ENCODE measurements around the gene LCNL1. TPM values are rescaled to one million over a fixed set of nuclear protein-coding genes. Genes with fewer than 3 reads are reported as not detected.

The LCNL1 gene
- total RNA-seq, 2 donors from 2014 or later: 0.41 to 22.5 TPM

DNA sequence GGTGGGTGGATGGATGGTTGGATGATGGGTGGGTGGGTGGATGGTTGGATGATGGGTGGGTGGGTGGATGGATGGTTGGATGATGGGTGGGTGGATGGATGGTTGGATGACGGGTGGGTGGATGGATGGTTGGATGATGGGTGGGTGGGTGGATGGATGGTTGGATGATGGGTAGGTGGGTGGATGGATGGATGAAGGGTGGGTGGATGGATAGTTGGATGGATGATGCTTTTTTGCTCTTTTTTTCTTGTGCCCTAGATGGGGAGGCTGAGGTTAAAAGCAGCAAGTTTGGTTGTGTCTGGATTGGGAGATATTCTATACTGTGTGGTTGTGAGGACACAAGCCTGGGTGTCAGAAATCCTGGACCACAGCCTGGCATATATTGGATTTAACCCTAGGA, 25.3 kb upstream of the LCNL1 start:
- no peak for DNase-seq (ENCODE audit: low spot score)
- intact Hi-C loops (cut with DNase I): no loop called here
- Histone ChIP-seq H3K4me1 (replicated peaks) (peaks cover 9% of the 10 kb centered on the region), H3K27me3 (replicated peaks; ENCODE audit: insufficient read depth) (no peaks in the 10 kb centered on the region), H3K9me3 (no peaks in the 10 kb centered on the region), H3K27ac (no peak overlapping the region), H3K36me3 (no peaks in the 10 kb centered on the region), H3K4me3 (no peak overlapping the region)
- 94% methylated on average over 1 of the region's 1 CpG for WGBS
- no peak for TF ChIP-seq POLR2A (IDR thresholded peaks at IDR 0.05)
- no peak for TF ChIP-seq POLR2AphosphoS5 (IDR thresholded peaks at IDR 0.05)
- TF ChIP-seq, protein P1, sequence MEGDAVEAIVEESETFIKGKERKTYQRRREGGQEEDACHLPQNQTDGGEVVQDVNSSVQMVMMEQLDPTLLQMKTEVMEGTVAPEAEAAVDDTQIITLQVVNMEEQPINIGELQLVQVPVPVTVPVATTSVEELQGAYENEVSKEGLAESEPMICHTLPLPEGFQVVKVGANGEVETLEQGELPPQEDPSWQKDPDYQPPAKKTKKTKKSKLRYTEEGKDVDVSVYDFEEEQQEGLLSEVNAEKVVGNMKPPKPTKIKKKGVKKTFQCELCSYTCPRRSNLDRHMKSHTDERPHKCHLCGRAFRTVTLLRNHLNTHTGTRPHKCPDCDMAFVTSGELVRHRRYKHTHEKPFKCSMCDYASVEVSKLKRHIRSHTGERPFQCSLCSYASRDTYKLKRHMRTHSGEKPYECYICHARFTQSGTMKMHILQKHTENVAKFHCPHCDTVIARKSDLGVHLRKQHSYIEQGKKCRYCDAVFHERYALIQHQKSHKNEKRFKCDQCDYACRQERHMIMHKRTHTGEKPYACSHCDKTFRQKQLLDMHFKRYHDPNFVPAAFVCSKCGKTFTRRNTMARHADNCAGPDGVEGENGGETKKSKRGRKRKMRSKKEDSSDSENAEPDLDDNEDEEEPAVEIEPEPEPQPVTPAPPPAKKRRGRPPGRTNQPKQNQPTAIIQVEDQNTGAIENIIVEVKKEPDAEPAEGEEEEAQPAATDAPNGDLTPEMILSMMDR (IDR thresholded peaks at IDR 0.05): no peak

DNA sequence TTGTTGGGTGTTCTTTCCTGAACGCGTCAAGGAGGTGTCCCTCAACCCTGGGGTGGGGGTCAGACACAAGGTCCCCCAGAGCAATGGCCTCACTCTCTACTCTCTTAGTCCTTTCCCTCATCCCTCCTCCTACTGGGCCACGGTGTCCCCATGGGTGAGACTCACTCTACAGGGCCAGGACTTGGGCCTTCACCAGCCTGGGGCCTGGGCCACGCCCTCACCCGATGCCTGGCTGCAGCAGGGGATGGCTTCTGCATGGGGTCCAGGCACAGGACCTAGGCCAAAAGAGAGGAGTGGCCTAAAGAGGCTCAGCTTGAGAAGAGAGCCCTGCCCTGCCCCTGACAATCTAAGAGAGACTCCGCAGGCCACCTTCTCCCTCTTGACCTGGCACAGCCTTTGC, 24.9 kb upstream of the LCNL1 start:
- TF ChIP-seq POLR2AphosphoS5 (IDR thresholded peaks at IDR 0.05): no peak
- TF ChIP-seq POLR2A (IDR thresholded peaks at IDR 0.05): no peak
- TF ChIP-seq, protein P1 (IDR thresholded peaks at IDR 0.05): no peak
- H3K4me1 ChIP-seq (replicated peaks): peaks cover 9% of the 10 kb centered on the region
- no peak overlapping the region for H3K27ac ChIP-seq
- H3K9me3 ChIP-seq: no peaks in the 10 kb centered on the region
- intact Hi-C loops (cut with DNase I): no loop called here
- H3K36me3 ChIP-seq: no peaks in the 10 kb centered on the region
- whole genome bisulfite sequencing: 94% methylated on average over 6 of the region's 6 CpGs
- H3K4me3 ChIP-seq: no peak overlapping the region
- H3K27me3 ChIP-seq (replicated peaks; ENCODE audit: insufficient read depth): no peaks in the 10 kb centered on the region
- no peak for DNase-seq (ENCODE audit: low spot score)

DNA sequence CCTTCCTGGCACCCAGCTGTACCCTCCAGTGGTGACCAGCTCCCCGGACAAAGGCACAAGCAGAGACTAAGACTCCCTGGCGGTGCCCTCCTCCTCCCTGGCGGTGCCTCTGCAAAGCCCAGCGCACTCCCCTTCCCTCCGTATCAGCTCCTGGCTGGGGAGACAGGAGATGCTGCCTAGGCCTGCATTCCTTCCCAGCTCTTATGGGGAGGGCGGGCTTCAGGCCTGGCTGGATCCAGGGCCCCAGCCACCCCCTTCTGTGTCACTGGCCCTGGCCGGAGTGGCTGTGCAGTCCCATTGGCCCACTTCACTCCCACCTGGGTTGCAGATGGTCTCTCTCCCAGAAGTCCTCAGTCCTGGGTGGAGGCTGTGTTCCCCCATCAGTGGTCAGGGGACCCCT, 24.3 kb upstream of the LCNL1 start:
- DNase-seq (ENCODE audit: low spot score): no peak
- Histone ChIP-seq H3K9me3 (no peaks in the 10 kb centered on the region), H3K4me3 (no peak overlapping the region), H3K27ac (no peak overlapping the region), H3K4me1 (replicated peaks) (peaks cover 9% of the 10 kb centered on the region), H3K36me3 (no peaks in the 10 kb centered on the region), H3K27me3 (replicated peaks; ENCODE audit: insufficient read depth) (no peaks in the 10 kb centered on the region)
- WGBS: 91% methylated on average over 7 of the region's 7 CpGs
- intact Hi-C loops (cut with DNase I): no loop called here
- TF ChIP-seq POLR2AphosphoS5 (IDR thresholded peaks at IDR 0.05): no peak
- TF ChIP-seq, protein P1 (IDR thresholded peaks at IDR 0.05): no peak
- TF ChIP-seq POLR2A (IDR thresholded peaks at IDR 0.05): no peak

DNA sequence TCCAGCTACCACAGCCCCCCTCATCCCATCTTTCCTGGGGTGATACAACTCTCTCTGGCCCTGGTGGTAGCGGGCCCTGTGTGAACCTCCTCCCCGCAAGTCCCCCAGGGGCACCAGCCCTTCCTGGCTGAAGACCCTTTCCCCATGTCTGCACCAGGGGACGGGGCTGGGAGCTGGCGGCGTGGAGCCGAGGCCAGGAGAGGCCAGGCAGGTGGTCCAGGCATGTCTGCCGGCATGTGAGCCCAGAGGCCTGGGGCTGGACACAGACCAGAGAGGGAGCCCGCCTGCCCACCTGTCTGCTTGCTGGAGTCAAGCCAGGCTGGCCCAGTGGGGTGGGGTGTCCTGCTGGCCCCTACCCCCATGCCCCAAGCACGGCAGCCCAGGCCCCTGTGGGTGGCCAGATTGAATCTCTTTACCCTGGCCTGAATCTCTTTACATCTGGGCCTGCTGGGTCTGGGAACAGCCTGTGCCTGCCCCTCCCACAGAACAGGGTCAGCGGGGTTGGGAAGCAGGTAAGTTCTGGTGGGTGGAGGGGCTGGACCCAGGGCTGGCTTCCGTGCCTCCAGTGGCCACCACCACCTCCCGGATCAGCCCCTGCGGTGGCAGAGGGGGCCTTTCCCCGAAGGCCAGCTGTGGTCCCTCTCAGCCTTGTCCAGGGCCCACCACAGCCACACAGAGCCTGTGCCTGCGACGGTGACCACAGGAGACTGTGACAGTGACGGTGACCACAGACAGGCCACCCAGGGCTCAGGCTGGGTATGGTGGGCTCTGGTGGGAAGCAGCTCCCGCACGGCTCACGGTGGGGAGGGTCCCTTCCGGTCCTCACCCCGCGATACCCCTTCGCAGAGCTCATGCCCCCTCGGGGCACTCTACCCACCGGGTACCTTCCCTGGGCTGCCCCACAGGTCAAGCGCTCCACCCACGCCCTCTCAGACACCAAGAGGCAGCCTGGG, 23.6 kb upstream of the LCNL1 start:
- intact Hi-C loops (cut with DNase I): no loop called here
- H3K4me3 ChIP-seq: no peak overlapping the region
- H3K4me1 ChIP-seq (replicated peaks): peaks cover 9% of the 10 kb centered on the region
- no peak overlapping the region for H3K27ac ChIP-seq
- H3K27me3 ChIP-seq (replicated peaks; ENCODE audit: insufficient read depth): no peaks in the 10 kb centered on the region
- TF ChIP-seq, protein P1 (IDR thresholded peaks at IDR 0.05): no peak
- TF ChIP-seq POLR2AphosphoS5 (IDR thresholded peaks at IDR 0.05) (no peak), POLR2A (IDR thresholded peaks at IDR 0.05) (no peak)
- no peaks in the 10 kb centered on the region for H3K9me3 ChIP-seq
- 89% methylated on average over 26 of the region's 28 CpGs for WGBS
- no peak for DNase-seq (ENCODE audit: low spot score)
- no peaks in the 10 kb centered on the region for H3K36me3 ChIP-seq

Data from prostate gland (tissue), 2 donors.